Colonic mucosa (tissue), 4 donors: ENCODE measurements around the gene SP3. TPM values are rescaled to one million over a fixed set of nuclear protein-coding genes. Genes with fewer than 3 reads are reported as not detected.

Experiments used
- DNase-seq: peaks from one replicate; pipeline ENCODE4 v3.0.0-alpha.2; 2020
- H3K27ac ChIP-seq: fragments of 200-600 bp; one replicate; pipeline ENCODE4 v1.8.0; 2021
- H3K27me3 ChIP-seq: fragments of 200-600 bp; one replicate; pipeline ENCODE4 v1.8.0; 2021
- H3K36me3 ChIP-seq: fragments of 200-600 bp; one replicate; pipeline ENCODE4 v1.8.0; 2021
- H3K4me1 ChIP-seq: fragments of 200-600 bp; one replicate; pipeline ENCODE4 v1.8.0; 2021; ENCODE audit warnings: mild to moderate bottlenecking
- H3K4me3 ChIP-seq: fragments of 200-600 bp; one replicate; pipeline ENCODE4 v1.8.0; 2021
- H3K9ac ChIP-seq, 2 donors: one replicate each; pipeline ENCODE4 v1.7.0; 2013; ENCODE audit warnings: control low read depth in 2 of 2, low read depth in 2 of 2, low read length in 2 of 2
- H3K9me3 ChIP-seq: fragments of 200-600 bp; one replicate; pipeline ENCODE4 v1.8.0; 2021
- intact Hi-C: fragments of 100-400 bp; cut with DNase I; formaldehyde crosslinking; loops from one replicate; pipeline ENCODE4 v1.14.1; 2022
- total RNA-seq, 2 donors: library from RNA; stranded (reverse); fragmentation: NEBNext Ultra II Directional in 1 of 2; extraction: Animal tissue kit (Norgen Biotek cat#: 25700) in 1 of 2; gene quantifications; one replicate each; pipeline ENCODE4 v1.2.1, GENCODE V29; 2021
- TF ChIP-seq, protein P1 (sequence below): fragments of 200-600 bp; IDR thresholded peaks from one replicate; pipeline ENCODE4 v1.8.0; 2022; ENCODE audit warnings: antibody characterized with exemption, mild to moderate bottlenecking
- donor health status: healthy.
- donor health status: DM: no; HTN: no; CAD: no.
- donor health status: DM: no; HTN: no; CAD: no.

Gene SP3
- total RNA-seq, 2 donors from 2014 or later, result 77.0 to 99.0 TPM

DNA sequence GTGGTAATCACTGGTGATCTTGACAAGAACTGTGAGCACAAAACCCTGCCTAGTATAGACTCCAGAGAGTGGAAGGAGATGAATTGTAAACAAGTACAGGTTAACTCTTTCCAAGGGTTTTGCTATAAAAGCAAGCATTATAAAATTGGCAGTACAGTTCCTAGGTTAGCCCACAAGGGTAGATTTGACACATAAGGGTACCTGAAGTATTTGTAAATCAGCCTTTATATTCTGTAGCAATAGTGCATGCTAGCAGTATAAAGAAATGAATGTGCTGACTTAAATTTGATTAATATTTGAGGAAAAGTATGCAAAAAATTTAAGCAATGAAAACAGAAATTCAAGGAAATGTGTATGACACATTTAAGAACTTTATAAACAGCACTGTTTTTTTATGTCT lies 42.4 kb downstream of the SP3 start:
- no peaks in the 10 kb centered on the region for H3K27me3 ChIP-seq
- no peaks in the 10 kb centered on the region for H3K9me3 ChIP-seq
- no peaks in the 10 kb centered on the region for H3K36me3 ChIP-seq
- H3K27ac ChIP-seq, result no peak overlapping the region
- TF ChIP-seq, protein P1, sequence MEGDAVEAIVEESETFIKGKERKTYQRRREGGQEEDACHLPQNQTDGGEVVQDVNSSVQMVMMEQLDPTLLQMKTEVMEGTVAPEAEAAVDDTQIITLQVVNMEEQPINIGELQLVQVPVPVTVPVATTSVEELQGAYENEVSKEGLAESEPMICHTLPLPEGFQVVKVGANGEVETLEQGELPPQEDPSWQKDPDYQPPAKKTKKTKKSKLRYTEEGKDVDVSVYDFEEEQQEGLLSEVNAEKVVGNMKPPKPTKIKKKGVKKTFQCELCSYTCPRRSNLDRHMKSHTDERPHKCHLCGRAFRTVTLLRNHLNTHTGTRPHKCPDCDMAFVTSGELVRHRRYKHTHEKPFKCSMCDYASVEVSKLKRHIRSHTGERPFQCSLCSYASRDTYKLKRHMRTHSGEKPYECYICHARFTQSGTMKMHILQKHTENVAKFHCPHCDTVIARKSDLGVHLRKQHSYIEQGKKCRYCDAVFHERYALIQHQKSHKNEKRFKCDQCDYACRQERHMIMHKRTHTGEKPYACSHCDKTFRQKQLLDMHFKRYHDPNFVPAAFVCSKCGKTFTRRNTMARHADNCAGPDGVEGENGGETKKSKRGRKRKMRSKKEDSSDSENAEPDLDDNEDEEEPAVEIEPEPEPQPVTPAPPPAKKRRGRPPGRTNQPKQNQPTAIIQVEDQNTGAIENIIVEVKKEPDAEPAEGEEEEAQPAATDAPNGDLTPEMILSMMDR, result no peak
- no peak overlapping the region for H3K4me3 ChIP-seq
- intact Hi-C loops, result no loop called here
- H3K4me1 ChIP-seq, result no peaks in the 10 kb centered on the region
- no peak for DNase-seq
- no peak overlapping the region for H3K9ac ChIP-seq

GRCh38 chr2:173922068-173922467 lies 43.1 kb downstream of the SP3 start:
- Histone ChIP-seq H3K9me3 (no peaks in the 10 kb centered on the region), H3K27me3 (no peaks in the 10 kb centered on the region), H3K9ac (no peak overlapping the region), H3K36me3 (no peaks in the 10 kb centered on the region), H3K4me3 (no peak overlapping the region), H3K27ac (no peak overlapping the region), H3K4me1 (no peaks in the 10 kb centered on the region)
- intact Hi-C loops, result no loop called here
- no peak for DNase-seq
- TF ChIP-seq, protein P1, result no peak

GRCh38 chr2:173914055-173914927 lies 50.9 kb downstream of the SP3 start:
- H3K27me3 ChIP-seq, result no peaks in the 10 kb centered on the region
- no peaks in the 10 kb centered on the region for H3K9me3 ChIP-seq
- no peaks in the 10 kb centered on the region for H3K36me3 ChIP-seq
- no peak overlapping the region for H3K4me3 ChIP-seq
- no peak for DNase-seq
- TF ChIP-seq, protein P1, result no peak
- H3K27ac ChIP-seq, result no peak overlapping the region
- H3K9ac ChIP-seq, result no peak overlapping the region
- H3K4me1 ChIP-seq, result no peaks in the 10 kb centered on the region
- intact Hi-C loops, result no loop called here

DNA sequence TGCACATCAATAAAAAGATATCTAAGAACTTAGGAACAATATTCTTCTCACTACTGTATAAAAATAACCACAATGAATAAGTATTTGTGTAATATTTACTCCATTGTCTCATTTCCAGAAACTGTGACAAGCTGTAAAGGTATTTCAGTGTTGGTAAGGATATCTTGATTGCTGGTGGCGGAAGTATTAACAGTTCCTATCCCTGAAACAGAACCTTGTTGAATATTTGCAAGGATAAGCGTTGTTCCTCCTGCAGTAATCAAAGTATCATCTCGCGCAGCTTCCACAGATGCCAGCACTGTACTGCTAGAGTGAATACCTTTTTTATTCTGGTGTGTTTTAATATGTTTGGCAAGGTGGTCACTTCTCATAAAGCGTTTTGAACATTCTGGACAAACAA lies 55.3 kb downstream of the SP3 start:
- intact Hi-C loops, result no loop called here
- peaks cover 9% of the 10 kb centered on the region for H3K36me3 ChIP-seq
- no peaks in the 10 kb centered on the region for H3K9me3 ChIP-seq
- H3K4me1 ChIP-seq, result no peaks in the 10 kb centered on the region
- TF ChIP-seq, protein P1, result no peak
- H3K4me3 ChIP-seq, result no peak overlapping the region
- no peak for DNase-seq
- no peak overlapping the region for H3K27ac ChIP-seq
- H3K27me3 ChIP-seq, result no peaks in the 10 kb centered on the region
- H3K9ac ChIP-seq, result no peak overlapping the region

DNA sequence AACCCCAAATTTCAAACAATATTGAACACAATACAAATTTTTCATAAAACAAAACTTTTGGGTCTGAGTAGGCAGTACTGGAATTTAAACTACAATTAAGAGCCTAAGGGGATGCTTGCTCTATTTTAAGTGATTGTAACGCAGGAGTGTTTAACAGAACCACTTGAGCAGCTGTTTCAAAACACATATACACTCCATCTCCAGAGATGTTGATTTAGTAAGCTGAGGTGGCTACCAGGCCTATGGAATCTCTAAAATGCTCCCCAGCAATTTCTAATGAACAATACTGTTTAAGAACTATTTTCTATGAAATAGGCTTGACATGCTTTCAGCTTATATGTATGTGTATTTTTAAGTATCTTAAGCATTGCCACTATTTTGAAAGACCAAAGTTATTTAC lies 58.5 kb downstream of the SP3 start:
- intact Hi-C loops, result no loop called here
- peaks cover 9% of the 10 kb centered on the region for H3K36me3 ChIP-seq

More for the DNA sequence above, 58.5 kb downstream of the SP3 start:
- Histone ChIP-seq H3K27me3 (no peaks in the 10 kb centered on the region), H3K4me1 (no peaks in the 10 kb centered on the region), H3K9me3 (no peaks in the 10 kb centered on the region), H3K9ac (no peak overlapping the region), H3K27ac (no peak overlapping the region), H3K4me3 (no peak overlapping the region)
- DNase-seq, result no peak
- TF ChIP-seq, protein P1, result no peak
